Right forelimb (tissue), 1 donor: ENCODE data around the gene FKTN.

Experiments
- DNase-seq: peaks from one replicate; pipeline ENCODE4 v3.0.0-alpha.2; 2018

Gene FKTN

GRCh38 chr9:105679257-105680022 is 121.5 kb downstream of the FKTN start:
- DNase-seq, result no peak

- DNase-seq, result no peak
Observed at GRCh38 chr9:105681313-105681712, 123.4 kb downstream of the FKTN start.

- no peak for DNase-seq
Observed at GRCh38 chr9:105681724-105682123, 123.8 kb downstream of the FKTN start.

DNA sequence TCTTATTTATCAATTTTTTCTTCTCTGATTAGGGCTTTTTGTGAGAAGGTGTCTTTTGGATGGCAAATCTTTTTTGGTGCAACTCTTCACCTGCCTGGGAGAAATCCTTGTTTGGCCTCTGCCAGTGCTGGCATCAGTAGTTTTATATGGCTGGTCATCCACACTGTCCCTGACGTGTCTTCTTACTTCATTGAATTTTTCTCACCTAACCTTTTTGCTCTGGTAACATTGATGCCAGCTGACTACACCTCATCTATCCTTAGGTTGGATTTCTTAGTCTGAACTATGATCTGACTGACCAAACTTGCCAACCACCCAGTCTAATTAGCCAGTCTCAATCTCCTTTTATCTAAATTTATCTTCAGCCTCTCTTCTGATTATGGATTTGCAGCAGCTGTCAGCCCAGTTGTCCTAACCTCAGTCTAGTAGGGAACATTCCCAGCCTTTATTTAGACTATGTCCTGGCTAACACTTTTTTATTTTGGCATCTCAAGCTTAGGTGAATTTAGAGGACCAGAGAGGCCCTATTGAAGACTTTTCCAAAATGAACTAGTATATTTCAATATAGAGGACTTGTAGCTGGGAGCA is 125.9 kb downstream of the FKTN start:
- no peak for DNase-seq

GRCh38 chr9:105686936-105687335 is 129.0 kb downstream of the FKTN start:
- DNase-seq, result no peak
